Right lobe of liver (tissue), 4 donors: ENCODE measurements around the gene STN1.

Experiments used
- CTCF ChIP-seq, 4 donors: fragments of 200-600 bp in 3 of 4; fragments of 450-650 bp in 1 of 4; IDR thresholded peaks; one replicate each; pipeline versions ENCODE4 v1.5.1 to v1.8.0; 2016 to 2022; ENCODE audit warnings: antibody characterized with exemption in 4 of 4, mild to moderate bottlenecking in 2 of 4
- POLR2A ChIP-seq: fragments of 450-650 bp; IDR thresholded peaks from one replicate; pipeline ENCODE4 v1.6.1; 2017; ENCODE audit warnings: antibody characterized with exemption, mild to moderate bottlenecking
- donor health status: DM: no; HTN: no; CAD: no.
- donor health status: DM: no; HTN: no; CAD: no.
- donor health status: DM: no; HTN: yes; CAD: no.

- TF ChIP-seq CTCF (IDR thresholded peaks at IDR 0.05) (no peak), POLR2A (no peak)
Observed at GRCh38 chr10:103897241-103897774, 20.7 kb downstream of the STN1 start.
